PC-9 (cell line): Measurements from ENCODE around the gene BCAR3.

Source experiments
- CTCF ChIP-seq: fragments of 200-600 bp; sonication (generic); conservative IDR thresholded peaks from 2 replicates; pipeline ENCODE4 v1.6.1; 2017; ENCODE audit warnings: mixed run types, antibody characterized with exemption, mild to moderate bottlenecking, moderate library complexity
- EZH2 ChIP-seq: fragments of 200-600 bp; sonication (generic); IDR thresholded peaks from 2 replicates; pipeline ENCODE4 v1.8.0; 2017; ENCODE audit warnings: antibody characterized with exemption, low read depth

DNA sequence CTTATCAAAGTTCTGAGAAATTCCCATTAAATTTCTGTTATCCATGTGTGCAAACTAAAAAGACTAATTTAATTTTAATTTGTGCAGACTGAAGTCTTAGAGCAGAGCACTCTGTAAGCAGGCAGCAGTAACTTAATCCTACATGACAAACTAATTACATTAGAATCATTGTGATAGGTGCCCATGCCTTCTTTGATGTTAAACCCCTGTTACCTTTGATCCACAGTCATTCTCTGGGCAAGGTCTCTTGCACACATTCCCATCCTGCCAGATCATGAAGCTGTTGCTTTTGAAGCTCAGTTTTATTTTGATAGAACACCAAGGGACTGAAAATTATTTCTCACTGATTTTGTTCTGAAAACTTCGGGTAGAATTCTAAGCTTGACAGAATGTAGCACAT lies 77.2 kb downstream of the BCAR3 start:
- TF ChIP-seq CTCF (no peak), EZH2 (no peak)
